ENCODE results near the gene METTL3.
"Not testable (repeated sequence)": the region's sequence is repeated elsewhere in the genome, so short reads cannot be mapped to it uniquely, and the experiment has no call there.

Gene METTL3
- 28.6 to 70.1 (median 52.7) reads per million in 4 donors for total RNA-seq

- peak; percentile 84 to 96 (median 92) for DNase-seq
These were observed at the start of gene METTL3 for GRCh38 chr14:21510735-21511657. Gene METTL3, minus strand, starts transcription at chr14:21511340. Its CDS starts 117 bp downstream, at chr14:21511223.

- DNase-seq, result no peak
These were observed 47.6 kb upstream of the METTL3 start for GRCh38 chr14:21558703-21559170.

- peak; percentile 26 to 79 (median 69) for DNase-seq
These were observed 46.2 kb upstream of the METTL3 start for GRCh38 chr14:21557084-21557901.

- DNase-seq, result no peak
These were observed 45.4 kb upstream of the METTL3 start for GRCh38 chr14:21556378-21557083.

GRCh38 chr14:21553266-21553665 lies 42.1 kb upstream of the METTL3 start:
- no peak for DNase-seq

GRCh38 chr14:21544588-21544987 lies 33.4 kb upstream of the METTL3 start:
- not testable (repeated sequence) for DNase-seq

GRCh38 chr14:21543963-21544362 lies 32.8 kb upstream of the METTL3 start:
- no peak for DNase-seq

- DNase-seq, result no peak
These were observed 32.4 kb upstream of the METTL3 start for GRCh38 chr14:21543521-21543960.

GRCh38 chr14:21541413-21542074 lies 30.4 kb upstream of the METTL3 start:
- no peak for DNase-seq

- no peak for DNase-seq
These were observed 28.2 kb upstream of the METTL3 start for GRCh38 chr14:21539189-21539940.

- no peak for DNase-seq
These were observed 25.9 kb upstream of the METTL3 start for GRCh38 chr14:21537090-21537424.

GRCh38 chr14:21536418-21537089 lies 25.4 kb upstream of the METTL3 start:
- no peak for DNase-seq

GRCh38 chr14:21535545-21536417 lies 24.6 kb upstream of the METTL3 start:
- no peak for DNase-seq

- no peak for DNase-seq
These were observed 23.4 kb upstream of the METTL3 start for GRCh38 chr14:21534576-21534975.

- no peak for DNase-seq
These were observed 22.2 kb upstream of the METTL3 start for GRCh38 chr14:21533294-21533693.

GRCh38 chr14:21529515-21529914 lies 18.4 kb upstream of the METTL3 start:
- no peak for DNase-seq

- DNase-seq, result no peak
These were observed 17.5 kb upstream of the METTL3 start for GRCh38 chr14:21528381-21529348.

GRCh38 chr14:21527318-21527679 lies 16.2 kb upstream of the METTL3 start:
- DNase-seq, result no peak
